HepG2 (cell line): ENCODE results near the gene LDB2. TPM values are rescaled to one million over a fixed set of nuclear protein-coding genes. Genes with fewer than 3 reads are reported as not detected.

ENCODE experiments used
- ATAC-seq: fragments of 200-7000 bp; cut with Tn5 transposase; 3 replicates; pipeline ENCODE4 v1.9.1; 2020; ENCODE audit warnings: mild to moderate bottlenecking, moderate library complexity
- BruUV-seq: library from RNA; stranded (reverse); fragments of 400-500 nt; replicated peaks from 2 replicates; lab custom pipeline; 2021; lab: Mats Ljungman, UMichigan
- CTCF ChIA-PET: fragments of 300-600 bp; formaldehyde crosslinking; extraction: SDS; loops from one replicate; lab custom pipeline; 2021; ENCODE audit warnings: low total read pairs, inconsistent platforms, low intra/inter-chr PET ratio; lab: Yijun Ruan, JAX
- POLR2A ChIA-PET: fragments of 350-600 bp; sonication (Branson Sonifier 250); formaldehyde crosslinking; loops from one replicate; lab custom pipeline; 2020; ENCODE audit warnings: antibody characterized with exemption, inconsistent platforms; lab: Yijun Ruan, JAX
- DNase-seq: peaks from one replicate; pipeline ENCODE4 v3.0.0-alpha.2; 2015; ENCODE audit warnings: low spot score
- FAIRE-seq: peaks from 3 replicates; lab custom pipeline; 2011; peaks lifted over from hg19 to GRCh38; lab: Jason Lieb, UNC
- H2AFZ ChIP-seq: one replicate; pipeline ENCODE4 v1.6.1; 2011; ENCODE audit warnings: low read length, inconsistent platforms
- H3K27ac ChIP-seq: fragments of 300-600 bp; 3 replicates; pipeline ENCODE4 v1.8.0; 2011; ENCODE audit warnings: mixed run types, mild to moderate bottlenecking, mixed read lengths, low read length, inconsistent platforms; ENCODE audit not compliant: insufficient read depth; ENCODE audit errors: extremely low read length
- H3K27me3 ChIP-seq, 2 experiments: fragments of 200-600 bp in 1 of 2; 2 replicates in 1 of 2; 3 replicates in 1 of 2; pipeline versions ENCODE4 v1.6.0 to v1.8.0; 2011; ENCODE audit warnings: low read length in 2 of 2, mild to moderate bottlenecking in 2 of 2, moderate library complexity in 2 of 2, inconsistent platforms in 1 of 2; ENCODE audit not compliant: insufficient read depth in 2 of 2, control insufficient read depth in 1 of 2
- H3K36me3 ChIP-seq, 2 experiments: fragments of 200-600 bp in 1 of 2; replicated peaks in 1 of 2; 2 replicates in 1 of 2; 3 replicates in 1 of 2; pipeline versions ENCODE4 v1.5.1 to v1.8.0; 2011; ENCODE audit warnings: low read length in 2 of 2, inconsistent platforms in 1 of 2; ENCODE audit not compliant: insufficient read depth in 2 of 2, control insufficient read depth in 1 of 2
- H3K4me1 ChIP-seq: 2 replicates; pipeline ENCODE4 v1.5.1; 2012; ENCODE audit warnings: low read length, inconsistent platforms; ENCODE audit not compliant: insufficient read depth
- H3K4me2 ChIP-seq: 2 replicates; pipeline ENCODE4 v1.6.0; 2011; ENCODE audit warnings: low read depth, low read length, inconsistent platforms
- H3K4me3 ChIP-seq, 3 experiments: fragments of 200-600 bp in 1 of 3; sonication (generic), shearing (Covaris generic) in 1 of 3; replicated peaks in 1 of 3; 2 replicates each; pipeline ENCODE4 v1.5.1; 2011 to 2016; ENCODE audit warnings: low read length in 3 of 3, inconsistent platforms in 2 of 3, low read depth in 2 of 3, mild to moderate bottlenecking in 2 of 3, control low read depth in 1 of 3, mixed read lengths in 1 of 3; ENCODE audit not compliant: insufficient read depth in 1 of 3
- H3K79me2 ChIP-seq: one replicate; pipeline ENCODE4 v1.6.1; 2011; ENCODE audit warnings: low read length, inconsistent platforms; ENCODE audit not compliant: insufficient read depth
- H3K9ac ChIP-seq: 2 replicates; pipeline ENCODE4 v1.6.0; 2011; ENCODE audit warnings: mild to moderate bottlenecking, low read depth, low read length, inconsistent platforms; ENCODE audit not compliant: insufficient read depth
- H3K9me3 ChIP-seq: 2 replicates; pipeline ENCODE4 v1.5.1; 2012; ENCODE audit warnings: mild to moderate bottlenecking, low read length
- H4K20me1 ChIP-seq: 2 replicates; pipeline ENCODE4 v1.6.0; 2011; ENCODE audit warnings: inconsistent platforms, mild to moderate bottlenecking, low read length, moderate library complexity; ENCODE audit not compliant: insufficient read depth
- ATF6 ChIP-seq: sonication (generic); formaldehyde crosslinking; conservative IDR thresholded peaks from 2 replicates; pipeline ENCODE4 v1.4.0; 2020; ENCODE audit warnings: missing genetic modification reagents
- DNMT3B ChIP-seq: conservative IDR thresholded peaks from 2 replicates; pipeline ENCODE4 v1.6.1; 2016; ENCODE audit warnings: missing biosample characterization, control low read depth
- GMEB1 ChIP-seq: sonication (generic); formaldehyde crosslinking; IDR thresholded peaks from 2 replicates; pipeline ENCODE4 v1.5.1; 2020; ENCODE audit warnings: missing genetic modification reagents, mild to moderate bottlenecking, borderline replicate concordance
- MTA3 ChIP-seq: sonication (generic); formaldehyde crosslinking; IDR thresholded peaks from 2 replicates; pipeline ENCODE4 v1.4.0; 2020; ENCODE audit warnings: missing genetic modification reagents
- PBX2 ChIP-seq: IDR thresholded peaks from 2 replicates; pipeline ENCODE4 v1.6.1; 2016; ENCODE audit warnings: control low read depth
- PHF20 ChIP-seq: sonication (generic); formaldehyde crosslinking; IDR thresholded peaks from 2 replicates; pipeline ENCODE4 v1.5.0; 2020; ENCODE audit warnings: mild to moderate bottlenecking, missing genetic modification reagents
- RFXANK ChIP-seq: IDR thresholded peaks from 2 replicates; pipeline ENCODE4 v1.6.1; 2016
- SIN3A ChIP-seq: IDR thresholded peaks from 2 replicates; pipeline ENCODE4 v1.6.1; 2011; ENCODE audit warnings: low read depth, mild to moderate bottlenecking, control low read depth, low read length, borderline replicate concordance
- ZBTB49 ChIP-seq: sonication (generic); formaldehyde crosslinking; IDR thresholded peaks from 2 replicates; pipeline ENCODE4 v1.4.0; 2020; ENCODE audit warnings: missing genetic modification reagents, borderline replicate concordance
- ZFP41 ChIP-seq: sonication (generic); formaldehyde crosslinking; IDR thresholded peaks from 2 replicates; pipeline ENCODE4 v1.4.0; 2020; ENCODE audit warnings: mild to moderate bottlenecking, missing genetic modification reagents, borderline replicate concordance
- ZNF280B ChIP-seq: sonication (generic); formaldehyde crosslinking; IDR thresholded peaks from 2 replicates; pipeline ENCODE4 v1.5.0; 2020; ENCODE audit warnings: missing genetic modification reagents, mild to moderate bottlenecking, borderline replicate concordance
- ZNF329 ChIP-seq: sonication (generic); formaldehyde crosslinking; IDR thresholded peaks from 2 replicates; pipeline ENCODE4 v1.9.0; 2021; ENCODE audit warnings: low read depth, mild to moderate bottlenecking, missing genetic modification reagents
- ZNF354B ChIP-seq: sonication (generic); formaldehyde crosslinking; IDR thresholded peaks from 2 replicates; pipeline ENCODE4 v1.8.0; 2022; ENCODE audit warnings: mild to moderate bottlenecking, missing genetic modification reagents
- ZNF414 ChIP-seq: sonication (generic); formaldehyde crosslinking; IDR thresholded peaks from 2 replicates; pipeline ENCODE4 v1.5.0; 2020; ENCODE audit warnings: missing genetic modification reagents
- WGBS: methylation state at CpG from one replicate; pipeline ENCODE4 v1.1.6; 2017; ENCODE audit warnings: low lambda C conversion rate; 5-methylcytosine and 5-hydroxymethylcytosine counted together
- in situ Hi-C: cut with HindIII; loops from 2 replicates; pipeline ENCODE4 v1.10.0; 2017; ENCODE audit warnings: low pct_unique_long_range_greater_than_20kb; ENCODE audit not compliant: extremely low pct_ligation_motif_present
- intact Hi-C: fragments of 100-400 bp; cut with micrococcal nuclease; formaldehyde crosslinking; loops from one replicate; pipeline ENCODE4 v1.10.0; 2022; ENCODE audit not compliant: unreplicated experiment
- polyA plus RNA-seq, 8 experiments: library from polyadenylated mRNA; depleted of rRNA in 3 of 8; stranded (reverse) in 7 of 8; unstranded in 1 of 8; fragments of >200 nt; fragmentation: Illumina TruSeq in 4 of 8; extraction: Trizol in 4 of 8; gene quantifications; 2 replicates each; pipeline versions ENCODE4 v1.2.1 to v1.2.3, GENCODE V29; 2011 to 2016; ENCODE audit warnings: low read depth in 4 of 8, missing spikeins in 1 of 8, mixed read lengths in 1 of 8; ENCODE audit not compliant: insufficient read depth in 1 of 8
- total RNA-seq, 5 experiments: library from RNA; depleted of rRNA; stranded (reverse); fragments of >200 nt; fragmentation: Illumina TruSeq; extraction: Trizol; gene quantifications; 2 replicates each; pipeline ENCODE4 v1.2.3, GENCODE V29; 2016; ENCODE audit warnings: low read depth in 1 of 5

Gene LDB2
- total and polyA plus RNA-seq, 2 of the 13 experiments (the other 11 are each of a cell fraction or from before 2014, with no cell fraction given), result not detected

GRCh38 chr4:16896881-16897750 lies 1.3 kb downstream of the LDB2 start:
- H4K20me1 ChIP-seq, result no peaks in the 10 kb centered on the region
- no peaks in the 10 kb centered on the region for H3K79me2 ChIP-seq
- 31% methylated on average over 7 of the region's 7 CpGs for WGBS
- no peak overlapping the region for H3K4me3 ChIP-seq
- H3K36me3 ChIP-seq, result no peaks in the 10 kb centered on the region
- no peak overlapping the region for H3K4me2 ChIP-seq
- FAIRE-seq, result no peak
- DNase-seq, result no peak
- H3K9me3 ChIP-seq, result no peaks in the 10 kb centered on the region
- POLR2A ChIA-PET, result no interaction called here
- H3K9ac ChIP-seq, result no peak overlapping the region
- no peak for ATAC-seq
- no peaks in the 10 kb centered on the region for H3K4me1 ChIP-seq
- H3K27me3 ChIP-seq, result peaks cover 3 to 5% of the 10 kb centered on the region in 2 experiments; a peak in 2 of 5 replicates
- CTCF ChIA-PET, result no interaction called here
- in situ Hi-C loops (no loop called here), intact Hi-C loops (no loop called here)
- no peak overlapping the region for H2AFZ ChIP-seq
- H3K27ac ChIP-seq, result no peak overlapping the region
- no TSS peak for BruUV-seq
- TF ChIP-seq ZFP41 (CRISPR knock-in tag), result no peak
- TF ChIP-seq PHF20 (CRISPR knock-in tag), result no peak
- TF ChIP-seq ZNF414 (CRISPR knock-in tag), result no peak
- no peak for TF ChIP-seq ZBTB49 (CRISPR knock-in tag)
- TF ChIP-seq PBX2 (CRISPR knock-in tag), result no peak
- no peak for TF ChIP-seq SIN3A
- TF ChIP-seq DNMT3B, result no peak
- TF ChIP-seq GMEB1 (CRISPR knock-in tag), result no peak
- no peak for TF ChIP-seq MTA3 (CRISPR knock-in tag)
- no peak for TF ChIP-seq ZNF329 (CRISPR knock-in tag)
- TF ChIP-seq ZNF354B, result no peak
- TF ChIP-seq RFXANK (CRISPR knock-in tag), result no peak
- TF ChIP-seq ZNF280B, result no peak
- TF ChIP-seq ATF6 (CRISPR knock-in tag), result no peak
